T-helper 1 cell treated with Interleukin-12 subunit alpha and Interleukin-12 subunit beta and Interleukin-4 antibody, amounts not matched to agents 30 μg/mL and 1 μg/mL, for 36 hours (primary cell): Measurements from ENCODE around the gene PRKAG2.

ENCODE experiments used
- H3K27ac Mint-ChIP-seq: one replicate; pipeline ENCODE4 v1.8.0; 2021; ENCODE audit warnings: mild to moderate bottlenecking, mixed read lengths
- H3K27me3 Mint-ChIP-seq: one replicate; pipeline ENCODE4 v1.8.0; 2021; ENCODE audit warnings: low read depth, mixed read lengths
- H3K36me3 Mint-ChIP-seq: one replicate; pipeline ENCODE4 v1.8.0; 2021; ENCODE audit warnings: low read depth, mixed read lengths
- H3K4me1 Mint-ChIP-seq: one replicate; pipeline ENCODE4 v1.8.0; 2021; ENCODE audit warnings: low read depth, mixed read lengths
- H3K4me3 Mint-ChIP-seq: one replicate; pipeline ENCODE4 v1.8.0; 2021; ENCODE audit warnings: mild to moderate bottlenecking, moderate library complexity, mixed read lengths
- H3K9me3 Mint-ChIP-seq: one replicate; pipeline ENCODE4 v1.8.0; 2021; ENCODE audit warnings: mixed read lengths

PRKAG2 gene

DNA sequence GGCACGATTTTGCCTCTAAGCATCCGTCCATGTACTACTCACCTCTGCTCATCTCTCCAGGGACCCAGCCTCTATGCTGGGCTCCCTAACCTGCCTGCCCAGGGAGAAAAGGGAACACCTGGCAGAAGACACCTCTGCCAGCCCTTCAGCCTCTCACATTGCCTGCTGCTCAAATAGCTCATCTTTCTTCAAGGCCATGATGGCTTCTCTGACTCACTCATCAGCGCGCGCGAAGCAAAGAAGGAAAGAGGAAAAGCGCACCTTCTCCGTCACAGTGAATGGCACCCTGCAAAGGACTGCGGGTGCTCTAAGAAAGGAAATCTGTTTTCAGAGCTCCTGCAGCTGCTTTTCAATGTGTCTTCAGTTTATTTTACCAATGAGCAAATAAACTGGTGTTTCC lies 174.0 kb downstream of the PRKAG2 start:
- Mint-ChIP-seq H3K36me3 (no peaks in the 10 kb centered on the region), H3K9me3 (no peaks in the 10 kb centered on the region), H3K27me3 (no peaks in the 10 kb centered on the region), H3K4me3 (no peak overlapping the region), H3K27ac (no peak overlapping the region), H3K4me1 (peaks cover 2% of the 10 kb centered on the region)

DNA sequence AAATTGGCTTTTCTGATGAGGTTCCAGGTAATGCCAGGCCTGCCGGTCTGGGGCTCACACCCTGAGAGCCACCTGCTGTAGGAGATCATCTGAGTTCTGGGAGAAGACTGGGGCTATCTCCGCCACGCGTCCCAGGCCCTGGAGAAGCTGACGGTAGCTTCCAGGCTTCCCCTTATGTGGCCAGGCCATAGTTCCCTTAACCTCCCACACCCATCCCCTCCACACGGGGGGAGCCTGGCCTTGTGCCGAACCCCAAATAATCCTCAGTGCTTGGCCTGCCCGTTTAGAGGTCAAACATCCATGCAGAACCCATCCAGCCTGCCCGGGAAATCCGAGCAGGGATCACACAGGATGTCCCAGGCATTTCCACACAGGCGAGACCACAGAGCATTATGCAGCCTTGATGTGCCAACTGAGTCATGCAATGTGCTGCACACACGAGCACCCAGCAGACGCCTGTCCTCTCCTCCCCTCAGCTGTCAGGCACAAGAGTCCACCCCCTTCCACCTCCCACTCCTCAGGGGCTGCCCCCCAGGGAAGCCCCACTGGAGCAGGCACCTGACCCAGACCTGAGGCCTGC lies 176.2 kb downstream of the PRKAG2 start:
- H3K4me3 Mint-ChIP-seq = no peak overlapping the region
- H3K36me3 Mint-ChIP-seq = no peaks in the 10 kb centered on the region
- H3K27ac Mint-ChIP-seq = no peak overlapping the region
- peaks cover under 1% of the 10 kb centered on the region for H3K4me1 Mint-ChIP-seq
- no peaks in the 10 kb centered on the region for H3K9me3 Mint-ChIP-seq
- no peaks in the 10 kb centered on the region for H3K27me3 Mint-ChIP-seq

DNA sequence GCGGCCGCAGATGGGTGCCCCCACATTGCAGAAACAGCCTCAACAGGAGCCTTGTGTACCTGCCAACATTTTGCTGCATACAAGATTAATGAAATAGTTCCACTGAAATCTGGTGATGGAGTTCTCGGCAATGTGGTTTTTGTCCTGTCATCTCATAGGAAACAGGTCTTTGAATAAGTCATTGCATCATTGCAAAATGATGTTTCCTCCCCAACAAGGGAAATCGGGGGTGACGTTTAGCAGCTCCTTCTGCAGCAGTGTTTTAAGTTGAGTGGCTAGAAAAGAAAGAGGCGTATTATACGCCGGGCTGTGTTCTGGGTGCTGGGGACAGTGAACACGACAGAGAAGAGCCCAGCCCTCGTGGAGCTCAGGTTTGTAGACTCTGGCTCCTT lies 177.0 kb downstream of the PRKAG2 start:
- Mint-ChIP-seq H3K27me3 (no peaks in the 10 kb centered on the region), H3K9me3 (no peaks in the 10 kb centered on the region), H3K4me1 (peaks cover 2% of the 10 kb centered on the region), H3K27ac (no peak overlapping the region), H3K36me3 (no peaks in the 10 kb centered on the region), H3K4me3 (no peak overlapping the region)

DNA sequence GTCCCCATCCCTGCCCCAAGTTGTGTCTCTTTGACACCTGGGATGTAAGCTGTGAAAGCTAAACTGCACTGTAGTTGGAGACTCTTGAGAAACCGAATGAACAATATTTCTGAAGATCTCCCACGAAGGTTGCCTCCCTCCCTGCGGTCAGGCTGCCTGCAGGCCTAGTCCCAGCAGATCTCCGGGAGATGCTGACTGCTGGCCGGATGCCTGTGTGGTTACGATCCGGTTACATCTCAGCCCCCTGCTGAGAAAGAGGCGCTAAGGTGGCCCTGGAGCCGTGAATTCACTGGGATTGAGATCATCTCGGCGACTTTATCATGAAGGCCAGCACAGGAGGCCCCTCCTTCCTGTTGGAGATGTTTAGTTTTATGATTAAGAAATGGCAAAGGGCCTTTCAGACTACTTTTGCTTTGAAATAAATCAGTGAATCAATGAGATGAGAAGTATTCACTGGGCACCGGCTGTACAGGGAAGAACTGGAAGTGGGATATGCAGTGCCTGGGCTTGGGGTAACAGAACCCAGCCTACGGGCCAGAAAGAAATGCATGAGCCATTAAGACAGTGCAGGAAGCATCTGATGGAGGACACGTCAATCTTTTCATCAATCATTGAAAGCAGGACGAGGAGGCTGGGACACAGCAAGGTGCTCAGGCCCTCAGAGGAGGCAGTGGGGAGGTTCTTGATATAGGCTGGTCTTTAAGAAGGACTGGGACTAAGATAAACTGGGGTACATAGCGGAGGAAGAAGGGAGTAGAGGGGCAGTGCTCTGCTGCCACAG lies 177.6 kb downstream of the PRKAG2 start:
- H3K4me3 Mint-ChIP-seq = no peak overlapping the region
- H3K36me3 Mint-ChIP-seq = no peaks in the 10 kb centered on the region
- no peaks in the 10 kb centered on the region for H3K27me3 Mint-ChIP-seq
- H3K9me3 Mint-ChIP-seq = no peaks in the 10 kb centered on the region
- no peak overlapping the region for H3K27ac Mint-ChIP-seq
- peaks cover 2% of the 10 kb centered on the region for H3K4me1 Mint-ChIP-seq

DNA sequence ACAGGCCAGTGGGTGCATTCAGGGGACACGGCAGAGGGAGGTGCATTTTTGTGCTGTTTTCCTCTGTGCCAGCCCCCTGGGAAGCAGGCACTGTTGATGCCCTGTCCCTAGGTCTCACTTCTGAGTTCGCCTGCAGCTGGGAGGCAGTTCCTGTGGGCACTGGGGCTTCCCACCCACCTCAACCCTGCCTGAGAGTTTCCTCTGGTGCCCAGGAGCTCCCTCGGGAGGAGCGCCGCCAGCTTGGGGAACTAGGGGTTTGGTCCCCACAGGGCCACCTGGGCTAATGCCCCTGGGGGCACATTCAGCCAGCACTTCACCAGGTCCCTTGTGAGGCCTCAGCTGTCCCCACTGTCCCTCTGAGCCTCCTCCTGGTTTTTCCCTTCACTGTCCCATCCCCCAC lies 179.0 kb downstream of the PRKAG2 start:
- Mint-ChIP-seq H3K9me3 (no peaks in the 10 kb centered on the region), H3K27me3 (no peaks in the 10 kb centered on the region), H3K27ac (no peak overlapping the region), H3K4me1 (peaks cover 2% of the 10 kb centered on the region), H3K4me3 (no peak overlapping the region), H3K36me3 (no peaks in the 10 kb centered on the region)

DNA sequence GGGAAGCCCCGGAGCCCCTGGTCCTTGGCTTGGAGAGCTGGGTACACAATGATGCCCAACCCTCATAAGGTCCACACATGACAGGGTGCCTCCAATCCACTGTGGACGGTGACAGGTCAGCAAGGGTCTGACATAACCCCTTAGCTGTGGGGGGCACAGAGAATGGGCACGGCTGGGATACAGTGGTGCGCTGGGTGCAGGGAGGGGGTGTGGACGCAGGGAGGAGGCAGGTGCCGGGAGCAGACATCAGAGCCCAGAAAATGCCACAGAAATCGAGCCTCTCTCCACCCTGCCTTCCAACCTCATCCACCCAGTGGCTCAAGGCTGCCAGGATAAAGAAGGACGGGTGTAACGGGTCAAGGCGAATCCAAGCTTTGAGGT lies 179.4 kb downstream of the PRKAG2 start:
- Mint-ChIP-seq H3K36me3 (no peaks in the 10 kb centered on the region), H3K27me3 (no peaks in the 10 kb centered on the region), H3K9me3 (no peaks in the 10 kb centered on the region), H3K4me3 (no peak overlapping the region), H3K4me1 (peaks cover 2% of the 10 kb centered on the region), H3K27ac (no peak overlapping the region)

DNA sequence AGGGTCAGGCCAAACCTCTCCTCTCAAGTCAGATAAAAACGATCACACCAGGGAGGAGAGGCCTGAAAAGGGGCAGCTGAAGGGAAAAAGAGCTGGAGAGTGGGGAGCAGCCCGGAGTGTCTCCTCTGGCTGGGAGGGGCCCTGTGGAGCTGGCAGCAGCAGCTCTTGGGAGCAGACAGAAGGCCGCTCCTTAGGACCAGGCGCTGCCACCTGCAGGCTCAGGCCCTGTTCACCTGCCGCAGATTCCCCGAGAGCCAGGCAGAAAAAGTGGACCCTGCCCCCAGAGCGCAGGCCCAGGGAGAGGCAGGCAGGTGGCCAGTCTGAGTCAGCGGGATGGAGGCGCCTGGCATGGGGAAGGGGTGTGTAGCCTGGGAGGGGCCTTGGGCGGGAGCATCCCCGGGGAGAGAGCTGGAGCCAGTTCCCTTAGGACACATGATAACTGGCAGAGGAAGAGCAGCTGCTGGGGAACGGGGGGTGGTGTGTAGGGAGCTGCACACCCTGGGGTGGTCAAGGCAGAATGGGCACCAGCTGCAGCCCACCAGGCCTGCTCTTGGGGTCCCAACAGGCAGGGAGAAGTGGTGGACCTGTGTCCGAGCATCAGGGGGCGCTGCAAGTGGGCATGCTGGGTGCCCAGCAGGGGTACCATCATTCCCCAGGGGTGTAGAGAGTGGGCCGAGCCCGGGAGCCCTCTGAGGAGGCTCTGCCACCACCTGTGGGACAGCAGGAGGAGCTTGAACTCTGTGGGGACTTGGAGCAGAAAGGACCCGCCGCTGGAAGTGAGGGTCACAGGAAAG lies 180.0 kb downstream of the PRKAG2 start:
- H3K36me3 Mint-ChIP-seq = no peaks in the 10 kb centered on the region
- no peak overlapping the region for H3K27ac Mint-ChIP-seq
- H3K9me3 Mint-ChIP-seq = no peaks in the 10 kb centered on the region
- no peak overlapping the region for H3K4me3 Mint-ChIP-seq
- H3K4me1 Mint-ChIP-seq = peaks cover 2% of the 10 kb centered on the region
- H3K27me3 Mint-ChIP-seq = no peaks in the 10 kb centered on the region

DNA sequence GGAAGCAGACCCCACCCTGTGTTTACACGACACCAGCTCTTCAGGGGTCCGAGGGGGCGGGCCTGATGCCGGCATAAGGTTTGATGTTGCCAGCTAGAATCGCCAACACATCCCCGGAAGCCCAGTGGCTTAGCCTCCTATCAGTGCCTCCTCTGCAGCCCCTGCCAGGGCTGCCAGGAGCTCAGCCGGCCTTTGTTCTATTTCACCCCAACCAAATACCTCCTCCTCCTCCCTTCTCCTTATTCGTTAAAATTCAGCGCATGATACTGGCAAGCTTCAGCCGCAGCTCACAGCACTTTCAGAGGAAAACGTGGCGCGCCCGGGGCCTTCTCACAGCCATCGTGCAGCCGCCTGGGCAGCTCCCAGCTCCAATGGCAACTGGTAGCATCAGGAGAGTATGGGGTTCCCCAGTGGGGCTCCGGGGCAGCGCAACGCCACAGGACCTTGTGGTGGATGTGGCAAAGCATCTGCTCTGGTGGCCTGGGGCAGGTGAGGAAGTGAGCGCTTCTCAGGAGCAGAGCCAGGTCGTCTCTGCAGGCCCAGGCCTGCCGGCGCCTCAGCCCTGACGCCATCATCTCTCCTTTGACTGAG lies 180.9 kb downstream of the PRKAG2 start:
- Mint-ChIP-seq H3K4me1 (peaks cover 2% of the 10 kb centered on the region), H3K9me3 (no peaks in the 10 kb centered on the region), H3K27ac (no peak overlapping the region)

DNA sequence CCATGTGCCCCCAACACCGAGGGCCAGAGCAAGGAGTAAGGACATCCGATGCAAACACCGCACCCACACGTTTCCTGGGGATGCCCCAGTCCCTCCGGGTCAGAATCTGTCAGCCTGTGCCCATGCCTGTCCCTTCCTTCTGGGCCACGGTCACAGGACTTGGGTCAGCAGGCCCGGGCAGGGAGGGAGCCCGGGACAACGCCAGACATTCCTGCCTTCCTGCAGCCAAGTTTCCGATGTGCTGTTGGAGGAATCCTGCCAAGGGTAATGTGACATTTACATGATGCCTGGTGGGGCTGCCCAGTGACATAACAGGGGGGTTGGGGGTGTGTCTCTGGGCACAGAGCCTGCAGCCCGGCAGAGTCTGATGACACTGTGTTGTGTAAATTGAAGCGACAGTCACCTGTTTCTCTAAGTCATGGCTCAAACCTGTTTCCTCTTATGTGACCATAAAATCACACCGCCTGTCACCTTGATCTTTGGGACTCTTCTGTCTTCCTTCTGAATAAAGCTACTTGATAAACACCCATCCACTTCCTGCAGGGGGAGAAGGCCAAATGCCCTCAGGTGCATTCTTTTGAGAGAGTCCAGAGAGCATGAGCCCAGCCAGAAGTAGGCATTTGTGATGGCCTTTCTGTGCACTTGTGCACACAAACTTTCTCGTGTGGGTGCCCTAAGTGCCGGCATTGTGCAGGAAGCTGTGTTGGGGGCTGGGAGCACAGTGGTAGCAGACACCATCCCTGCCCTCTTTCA lies 181.9 kb downstream of the PRKAG2 start:
- H3K4me1 Mint-ChIP-seq = peaks cover 2% of the 10 kb centered on the region
- no peaks in the 10 kb centered on the region for H3K36me3 Mint-ChIP-seq
- no peak overlapping the region for H3K27ac Mint-ChIP-seq
- H3K27me3 Mint-ChIP-seq = no peaks in the 10 kb centered on the region
- no peaks in the 10 kb centered on the region for H3K9me3 Mint-ChIP-seq
- H3K4me3 Mint-ChIP-seq = no peak overlapping the region

More for the DNA sequence above, 180.9 kb downstream of the PRKAG2 start:
- Mint-ChIP-seq H3K36me3 (no peaks in the 10 kb centered on the region), H3K27me3 (no peaks in the 10 kb centered on the region), H3K4me3 (no peak overlapping the region)

DNA sequence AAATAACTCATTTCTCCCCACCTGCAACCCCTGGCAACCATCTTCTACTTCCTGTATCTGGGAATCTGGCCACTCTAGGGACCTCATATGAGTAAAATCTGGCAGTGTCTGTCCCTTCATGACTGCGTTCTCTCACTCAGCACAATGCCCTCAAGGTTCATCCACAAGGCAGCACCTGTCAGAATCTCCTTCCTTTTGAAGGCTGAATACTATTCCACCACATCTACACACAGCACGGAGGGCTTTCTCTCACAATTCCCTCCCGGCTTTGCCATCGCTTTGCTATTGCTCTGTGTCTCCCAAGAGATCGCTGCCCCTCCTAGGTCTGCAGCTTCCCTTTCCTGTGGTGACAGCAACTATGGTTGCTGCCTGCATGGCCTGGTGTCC lies 182.5 kb downstream of the PRKAG2 start:
- no peaks in the 10 kb centered on the region for H3K36me3 Mint-ChIP-seq
- H3K4me3 Mint-ChIP-seq = no peak overlapping the region
- H3K27ac Mint-ChIP-seq = no peak overlapping the region
- peaks cover 2% of the 10 kb centered on the region for H3K4me1 Mint-ChIP-seq
- no peaks in the 10 kb centered on the region for H3K27me3 Mint-ChIP-seq
- no peaks in the 10 kb centered on the region for H3K9me3 Mint-ChIP-seq

DNA sequence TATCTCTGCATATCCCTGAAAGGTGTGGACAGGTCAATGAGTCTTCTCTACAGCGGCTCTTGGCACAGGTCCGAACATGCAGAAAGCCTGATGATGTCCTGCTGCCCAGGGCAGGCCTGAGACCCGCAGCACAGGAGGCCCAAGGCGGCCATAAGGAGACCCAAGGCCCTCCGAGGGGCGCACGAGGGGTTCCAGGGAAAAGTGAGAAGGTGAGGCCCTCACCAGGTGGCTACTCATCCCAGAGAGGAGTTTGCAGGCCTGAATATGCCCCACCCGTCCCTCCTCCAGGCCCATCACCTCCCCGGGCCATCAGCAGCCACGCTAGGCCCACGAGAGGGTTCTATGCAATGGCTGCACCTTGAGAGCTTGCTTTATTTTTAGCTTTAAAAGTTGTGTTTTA lies 183.8 kb downstream of the PRKAG2 start:
- Mint-ChIP-seq H3K27ac (no peak overlapping the region), H3K4me3 (no peak overlapping the region), H3K4me1 (peaks cover 2% of the 10 kb centered on the region), H3K27me3 (no peaks in the 10 kb centered on the region), H3K9me3 (no peaks in the 10 kb centered on the region), H3K36me3 (no peaks in the 10 kb centered on the region)

DNA sequence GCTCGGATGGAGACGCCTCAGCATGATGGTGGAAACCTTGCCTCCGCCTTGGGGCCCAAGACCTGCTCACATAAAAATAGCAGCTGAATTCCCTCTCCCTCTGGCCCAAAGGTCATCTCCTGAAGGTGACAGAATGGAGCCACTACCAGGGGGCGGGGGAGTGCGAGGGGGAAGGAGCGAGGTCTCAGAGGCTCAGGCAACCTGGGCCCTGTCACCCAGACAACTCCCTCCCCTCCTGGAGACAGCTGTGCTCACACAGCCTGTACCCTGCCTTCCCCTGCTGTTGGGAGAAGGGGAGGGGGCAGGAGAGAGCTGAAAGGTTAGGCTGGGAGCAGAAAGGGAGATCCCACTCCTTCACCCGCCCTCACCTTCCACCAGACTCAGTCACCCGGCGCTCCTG lies 184.2 kb downstream of the PRKAG2 start:
- peaks cover 2% of the 10 kb centered on the region for H3K4me1 Mint-ChIP-seq
- no peaks in the 10 kb centered on the region for H3K36me3 Mint-ChIP-seq
- no peaks in the 10 kb centered on the region for H3K9me3 Mint-ChIP-seq
- no peaks in the 10 kb centered on the region for H3K27me3 Mint-ChIP-seq
- H3K4me3 Mint-ChIP-seq = no peak overlapping the region
- H3K27ac Mint-ChIP-seq = no peak overlapping the region

DNA sequence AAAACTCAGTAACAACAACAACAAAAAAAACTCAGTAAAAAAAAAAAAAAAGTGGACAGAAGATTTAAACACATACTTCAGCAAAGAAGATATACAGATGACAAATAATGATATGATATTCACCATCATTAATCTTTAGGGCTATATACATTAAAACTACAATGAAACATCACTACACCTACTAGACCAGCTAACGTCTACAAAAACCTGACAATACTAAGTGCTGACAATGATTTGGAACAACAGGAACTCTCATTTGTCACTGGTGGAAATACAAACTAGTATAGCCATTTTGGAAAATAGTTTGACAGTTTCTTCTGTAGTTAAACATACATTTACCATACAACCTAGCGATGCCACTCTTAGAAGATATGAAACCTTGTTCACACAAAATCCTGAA lies 185.5 kb downstream of the PRKAG2 start:
- H3K4me3 Mint-ChIP-seq = no peak overlapping the region
- H3K36me3 Mint-ChIP-seq = no peaks in the 10 kb centered on the region
- H3K9me3 Mint-ChIP-seq = no peaks in the 10 kb centered on the region
- H3K27ac Mint-ChIP-seq = no peak overlapping the region
- peaks cover 2% of the 10 kb centered on the region for H3K4me1 Mint-ChIP-seq
- H3K27me3 Mint-ChIP-seq = no peaks in the 10 kb centered on the region

DNA sequence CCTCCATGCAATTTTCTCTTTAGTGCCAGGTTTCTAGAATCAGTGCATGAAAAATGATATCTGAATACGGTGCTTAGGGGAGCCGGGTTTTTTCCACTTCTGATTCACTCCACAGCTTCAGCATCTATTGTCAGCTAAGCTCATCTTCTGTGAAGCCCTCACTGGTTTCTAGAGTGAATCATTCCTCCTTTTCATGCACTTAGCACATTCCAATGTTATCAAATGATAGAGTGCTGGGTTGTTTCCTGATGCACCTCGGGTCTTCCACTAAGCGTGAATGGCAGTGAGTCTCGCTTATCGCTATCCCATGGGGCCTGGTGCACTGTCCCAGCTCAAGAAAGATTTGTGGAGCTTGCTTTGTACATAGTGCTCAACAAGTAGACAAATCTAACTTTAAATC lies 186.3 kb downstream of the PRKAG2 start:
- no peaks in the 10 kb centered on the region for H3K27me3 Mint-ChIP-seq
- H3K4me1 Mint-ChIP-seq = peaks cover 2% of the 10 kb centered on the region
- H3K4me3 Mint-ChIP-seq = no peak overlapping the region
- no peak overlapping the region for H3K27ac Mint-ChIP-seq
- no peaks in the 10 kb centered on the region for H3K36me3 Mint-ChIP-seq
- no peaks in the 10 kb centered on the region for H3K9me3 Mint-ChIP-seq
